Embryonic facial prominence (tissue), 1 donor: ENCODE measurements around the gene TM6SF1.
"Not testable (repeated sequence)": the region's sequence is repeated elsewhere in the genome, so short reads cannot be mapped to it uniquely, and the experiment has no call there.

ENCODE experiments used
- DNase-seq: peaks from one replicate; pipeline ENCODE4 v3.0.0-alpha.2; 2016; ENCODE audit errors: extremely low spot score

Gene TM6SF1

DNA sequence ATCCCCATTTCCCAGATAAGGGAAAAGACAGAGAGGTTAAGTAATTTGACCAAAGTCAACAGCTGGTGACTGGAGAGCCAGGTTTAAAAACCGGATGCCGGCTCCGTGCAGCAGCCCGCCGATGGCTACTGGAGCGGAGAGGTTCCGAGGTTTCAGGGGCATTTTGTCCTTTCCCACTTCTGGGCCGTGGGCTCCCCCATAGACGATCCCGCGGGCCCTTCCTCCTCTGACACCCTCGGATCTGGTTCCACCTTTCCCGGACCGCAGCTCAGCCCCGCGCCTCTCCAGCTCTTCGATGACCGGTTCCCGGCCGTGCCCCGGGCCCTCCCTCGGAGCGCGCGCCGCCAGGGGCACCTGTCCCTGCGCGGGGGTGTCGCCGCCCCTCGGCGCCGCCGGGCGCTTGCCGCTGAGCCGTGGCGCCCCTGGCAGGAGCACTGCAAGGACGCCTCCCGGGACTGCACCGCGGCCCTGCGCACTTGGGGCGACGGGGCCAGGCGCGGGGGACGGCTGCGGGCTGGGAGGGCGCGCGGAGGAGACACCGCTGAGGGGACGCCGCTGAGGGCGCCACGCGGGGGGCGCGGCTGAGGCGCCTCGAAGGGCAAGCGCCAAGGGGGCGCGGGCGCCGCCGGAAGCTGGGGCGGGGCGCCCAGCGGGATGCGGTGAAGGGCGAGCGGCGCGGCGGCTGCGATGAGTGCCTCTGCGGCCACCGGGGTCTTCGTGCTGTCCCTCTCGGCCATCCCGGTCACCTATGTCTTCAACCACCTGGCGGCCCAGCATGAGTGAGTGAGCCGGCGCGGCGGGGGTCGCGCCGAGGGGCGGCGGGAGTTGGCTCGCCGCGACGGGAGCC lies at the start of gene TM6SF1:
Gene TM6SF1 (plus strand): TSS at position 652 of the 847 bp plus-strand sequence. CDS start 36 bp downstream, at position 688.
- DNase-seq: no peak

DNA sequence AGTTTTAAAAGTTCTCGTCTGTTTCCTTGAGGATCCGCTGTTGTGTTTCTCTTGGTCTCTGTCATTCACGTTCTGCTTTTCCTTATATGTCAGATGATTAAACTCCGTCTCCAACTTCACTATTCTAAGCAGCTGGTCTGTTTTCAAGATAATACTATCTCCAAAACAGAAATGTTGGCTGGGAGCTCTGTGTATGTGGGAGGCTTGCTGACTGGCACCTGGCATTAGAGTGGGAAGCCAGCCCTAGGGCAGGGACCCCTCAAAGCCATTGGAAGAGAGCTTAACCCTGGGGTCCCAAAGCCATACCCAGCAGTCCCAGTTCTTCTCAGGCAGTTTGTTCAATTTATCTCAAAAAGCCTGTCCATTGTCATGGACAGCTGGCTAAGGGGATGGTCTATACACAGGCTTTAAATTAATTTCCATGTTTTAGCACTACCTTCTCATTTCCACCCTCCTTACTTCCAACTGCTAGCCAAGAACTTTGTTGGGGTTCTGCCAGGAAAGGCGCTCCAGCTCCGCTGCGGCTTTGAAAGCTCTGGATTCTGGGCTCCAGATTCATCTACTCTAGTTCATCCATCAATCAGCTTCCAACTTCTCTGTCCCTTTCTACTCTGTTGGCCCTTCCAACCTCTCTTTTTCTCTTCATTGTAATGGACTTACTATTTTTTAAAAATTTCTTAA lies 49.6 kb upstream of the TM6SF1 start:
- no peak for DNase-seq

DNA sequence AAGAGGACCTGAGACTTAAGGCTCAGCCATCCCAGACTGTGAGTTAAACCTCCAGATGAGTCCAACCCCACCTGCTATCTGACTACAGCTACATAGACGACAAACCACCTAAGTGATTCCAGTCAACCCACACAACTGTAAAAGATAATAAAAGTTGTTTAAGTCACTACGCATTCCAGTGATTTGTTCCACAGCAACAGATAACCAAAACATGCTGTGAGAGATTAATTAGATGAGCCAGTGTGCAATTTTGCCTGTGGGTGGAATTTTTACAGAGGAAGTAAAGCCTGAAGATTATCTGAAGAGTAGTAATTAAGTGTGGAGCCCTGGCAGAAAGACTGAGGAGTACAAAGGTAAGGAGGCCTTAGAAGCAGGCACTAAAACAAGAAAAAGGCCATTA lies 45.8 kb upstream of the TM6SF1 start:
- DNase-seq: no peak

DNA sequence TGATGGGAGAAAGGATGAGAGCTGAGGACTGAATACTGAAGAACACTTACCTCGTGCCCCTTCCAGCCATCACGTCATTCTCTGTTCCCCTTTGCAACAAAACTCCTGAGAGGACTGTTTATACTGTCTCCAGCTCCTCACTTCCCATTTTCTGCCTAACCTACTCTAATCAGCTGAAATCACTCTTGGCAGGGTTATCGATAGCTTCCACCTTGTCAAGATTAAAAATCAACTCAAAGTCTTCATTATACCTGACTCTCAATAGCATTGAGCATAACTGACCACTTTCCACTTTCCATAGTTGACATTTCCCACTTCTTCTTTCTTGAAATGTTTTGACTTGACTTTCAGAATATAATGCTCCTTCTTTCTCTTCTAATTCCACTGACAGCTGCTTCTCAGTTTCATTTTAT lies 44.7 kb upstream of the TM6SF1 start:
- no peak for DNase-seq

DNA sequence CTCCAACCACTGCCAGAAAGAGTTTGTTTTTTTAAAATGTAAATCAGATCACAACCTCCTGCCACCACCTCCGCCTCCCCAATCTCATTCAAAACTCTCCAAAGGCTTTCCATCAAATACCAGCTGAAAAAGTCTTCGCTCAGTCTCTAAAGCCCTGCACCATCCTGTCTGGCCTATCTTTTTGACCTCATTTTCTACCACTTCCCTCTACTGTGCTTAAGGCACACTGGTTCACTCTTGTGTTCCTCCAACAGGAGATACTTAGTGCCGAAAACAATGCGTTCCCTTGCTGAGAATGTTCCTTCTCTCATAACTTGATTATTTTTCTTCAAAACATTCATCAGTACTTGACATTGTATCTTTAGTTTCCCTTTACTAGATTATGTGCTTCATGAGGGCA lies 43.9 kb upstream of the TM6SF1 start:
- DNase-seq: no peak

DNA sequence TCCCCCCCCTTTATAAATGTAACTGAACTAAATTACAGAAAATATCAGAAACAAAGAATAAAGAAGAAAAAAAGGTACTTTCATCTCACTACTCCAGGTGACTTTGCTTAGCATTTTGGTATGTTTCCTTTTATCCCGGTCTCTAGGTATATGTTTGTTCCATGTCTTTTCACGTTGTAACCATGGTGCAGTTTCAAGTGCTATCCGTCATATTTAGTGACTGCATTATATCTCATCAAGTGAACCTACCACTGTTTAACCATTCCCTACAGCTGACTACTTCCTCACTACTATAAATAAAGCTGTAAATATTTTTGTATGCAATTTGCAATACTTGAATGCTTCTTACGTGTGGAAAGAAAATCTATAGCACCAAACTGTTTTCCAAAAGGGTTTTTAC lies 42.6 kb upstream of the TM6SF1 start:
- no peak for DNase-seq

DNA sequence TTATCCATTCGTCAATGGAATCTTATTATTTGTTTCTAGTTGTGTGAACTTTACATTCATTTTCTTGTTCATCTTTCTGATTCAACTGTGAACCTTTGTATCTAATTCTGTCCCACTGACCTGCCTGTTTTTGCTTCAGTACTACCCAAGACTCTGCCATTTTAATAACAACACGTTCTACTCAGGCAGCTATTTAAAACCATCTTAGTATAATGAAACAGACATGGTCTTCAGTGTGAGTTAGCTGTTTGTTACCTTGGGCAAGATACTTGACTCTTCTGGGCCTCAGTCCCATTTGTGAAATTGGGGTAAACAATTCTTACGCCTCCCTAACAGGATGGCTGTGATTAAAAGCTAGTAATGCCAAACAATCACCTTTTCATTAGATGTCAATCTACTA lies 42.0 kb upstream of the TM6SF1 start:
- DNase-seq: no peak

DNA sequence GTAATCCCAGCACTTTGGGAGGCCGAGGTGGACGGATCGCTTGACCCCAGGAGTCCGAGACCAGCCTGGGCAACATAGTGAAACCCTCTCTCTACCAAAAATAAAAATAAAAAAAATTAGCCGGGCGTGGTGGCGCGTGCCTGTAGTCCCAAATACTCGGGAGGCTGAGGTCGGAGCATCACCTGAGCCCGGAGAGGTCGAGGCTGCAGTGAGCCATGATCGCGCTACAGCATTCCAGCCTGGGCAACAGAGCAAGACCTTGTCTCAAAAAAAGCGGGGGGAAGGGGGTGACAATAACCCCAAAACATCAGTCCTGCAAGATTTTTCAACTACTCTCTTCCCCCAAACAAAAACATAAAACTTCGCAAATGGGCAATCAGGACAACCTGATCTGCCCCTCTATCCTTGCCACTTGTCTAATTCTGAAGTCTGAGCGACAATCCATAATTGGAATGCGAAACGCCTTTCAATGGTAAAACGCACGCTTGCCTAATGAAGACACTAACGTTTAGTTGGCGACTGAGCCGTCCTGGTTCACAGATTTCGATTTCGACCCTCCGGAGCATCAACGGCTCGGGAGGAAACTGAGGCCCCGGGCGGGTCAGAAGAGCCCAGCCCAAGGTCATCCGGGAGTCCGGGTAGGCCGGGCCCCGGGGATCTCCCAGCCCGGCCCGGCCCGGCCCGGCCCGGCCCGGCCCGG lies 41.3 kb upstream of the TM6SF1 start:
- no peak for DNase-seq

DNA sequence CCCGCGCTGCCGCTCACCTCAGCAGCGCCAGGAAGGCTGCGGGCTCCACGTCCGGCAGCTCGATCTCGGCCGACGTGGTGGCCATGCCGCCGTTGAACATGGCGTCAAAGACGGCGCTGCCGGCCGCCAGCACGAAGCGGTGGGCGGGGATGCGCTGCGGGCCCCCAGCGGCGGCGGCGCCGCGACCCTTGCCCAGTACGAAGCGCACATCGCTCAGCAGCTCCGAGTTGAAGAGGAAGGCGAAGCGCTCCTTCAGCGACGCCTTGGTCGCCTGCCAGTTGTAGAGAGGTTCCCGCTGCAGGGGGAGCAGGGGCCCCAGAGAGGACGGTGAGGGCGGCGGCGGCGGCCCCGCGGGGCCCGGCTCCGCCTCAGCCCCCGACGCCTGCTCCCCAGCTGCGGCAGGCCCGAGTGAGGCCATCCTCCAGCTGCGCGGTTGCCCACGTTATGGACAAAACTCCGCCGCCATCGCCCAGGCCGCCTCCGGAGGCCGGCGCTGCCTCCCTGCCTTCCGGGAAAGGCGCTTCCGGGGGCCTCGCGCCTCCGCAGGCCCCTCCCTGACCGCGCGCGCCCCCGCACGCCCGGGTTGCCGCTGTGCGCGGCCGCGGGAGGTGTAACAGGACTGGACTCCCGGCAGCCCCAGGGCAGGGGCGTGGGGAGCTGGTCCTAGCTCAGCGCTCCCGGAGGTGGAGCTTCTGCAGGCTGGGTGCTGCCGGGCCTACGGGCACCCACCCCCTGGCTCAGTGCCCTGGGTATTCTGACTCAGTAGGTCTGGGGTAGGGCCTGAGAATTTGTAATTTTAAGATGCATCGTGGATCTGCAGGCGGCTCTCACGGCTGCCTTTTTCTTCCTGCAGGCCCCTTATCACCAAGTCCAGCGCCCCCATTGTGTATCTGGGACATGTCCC lies 40.5 kb upstream of the TM6SF1 start, which contains the start of gene BTBD1:
Gene BTBD1 (minus strand): TSS at position 519 of the 904 bp plus-strand sequence. CDS start 101 bp downstream, at position 418.
- DNase-seq: peak; percentile 50

DNA sequence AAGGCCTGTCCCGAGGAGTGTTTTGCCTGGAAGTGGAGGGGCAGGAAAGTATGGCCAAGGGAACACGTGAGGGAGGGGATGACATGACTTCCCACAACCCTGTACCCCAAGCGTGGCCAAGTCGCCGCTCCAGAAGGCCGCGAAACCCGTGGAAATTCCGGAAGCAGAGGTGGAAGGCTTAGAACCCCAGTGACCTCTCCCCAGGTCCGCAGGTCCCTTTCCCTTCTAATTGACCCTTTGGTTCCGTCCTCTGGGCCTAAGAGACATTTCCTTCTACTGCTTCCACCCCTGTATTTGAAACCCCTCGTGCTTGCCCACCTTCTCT lies 39.8 kb upstream of the TM6SF1 start:
- DNase-seq: no peak

DNA sequence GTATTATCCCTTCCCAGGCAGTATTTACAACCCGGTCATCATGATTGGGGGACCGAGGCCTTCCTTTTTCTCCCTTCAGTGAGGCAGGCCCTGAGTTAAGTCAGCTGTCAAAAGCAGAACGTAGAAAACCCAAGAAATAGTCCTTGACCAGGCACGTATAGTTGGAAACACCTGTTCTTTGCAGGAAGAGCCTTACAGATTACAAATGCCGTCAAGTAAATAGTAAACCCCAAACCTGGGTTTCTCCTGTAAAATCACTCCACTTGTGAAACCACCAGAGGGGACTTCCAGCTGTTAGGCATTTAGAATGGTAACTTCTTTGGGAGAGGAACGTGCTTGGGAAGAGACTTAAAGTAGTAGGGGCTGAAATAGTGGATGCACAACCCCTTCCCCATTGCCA lies 39.4 kb upstream of the TM6SF1 start:
- DNase-seq: no peak

DNA sequence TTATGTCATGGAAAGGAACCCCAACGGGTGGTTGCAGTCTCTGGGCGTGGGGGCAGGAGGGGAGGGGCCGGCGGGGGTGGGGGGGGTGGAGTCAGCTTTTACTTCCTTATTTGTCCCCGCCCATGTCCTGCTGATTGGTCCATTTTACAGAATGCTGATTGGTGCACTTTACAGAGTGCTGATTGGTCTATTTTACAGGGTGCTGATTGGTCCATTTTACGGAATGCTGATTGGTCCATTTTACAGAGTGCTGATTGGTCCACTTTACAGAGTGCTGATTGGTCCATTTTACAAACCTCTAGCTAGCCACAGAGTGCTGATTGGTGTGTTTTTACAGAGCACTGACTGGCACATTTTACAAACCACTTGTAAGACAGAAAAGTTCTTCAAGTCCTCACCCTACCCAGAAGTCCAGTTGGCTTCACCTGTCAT lies 38.2 kb upstream of the TM6SF1 start:
- not testable (repeated sequence) for DNase-seq

DNA sequence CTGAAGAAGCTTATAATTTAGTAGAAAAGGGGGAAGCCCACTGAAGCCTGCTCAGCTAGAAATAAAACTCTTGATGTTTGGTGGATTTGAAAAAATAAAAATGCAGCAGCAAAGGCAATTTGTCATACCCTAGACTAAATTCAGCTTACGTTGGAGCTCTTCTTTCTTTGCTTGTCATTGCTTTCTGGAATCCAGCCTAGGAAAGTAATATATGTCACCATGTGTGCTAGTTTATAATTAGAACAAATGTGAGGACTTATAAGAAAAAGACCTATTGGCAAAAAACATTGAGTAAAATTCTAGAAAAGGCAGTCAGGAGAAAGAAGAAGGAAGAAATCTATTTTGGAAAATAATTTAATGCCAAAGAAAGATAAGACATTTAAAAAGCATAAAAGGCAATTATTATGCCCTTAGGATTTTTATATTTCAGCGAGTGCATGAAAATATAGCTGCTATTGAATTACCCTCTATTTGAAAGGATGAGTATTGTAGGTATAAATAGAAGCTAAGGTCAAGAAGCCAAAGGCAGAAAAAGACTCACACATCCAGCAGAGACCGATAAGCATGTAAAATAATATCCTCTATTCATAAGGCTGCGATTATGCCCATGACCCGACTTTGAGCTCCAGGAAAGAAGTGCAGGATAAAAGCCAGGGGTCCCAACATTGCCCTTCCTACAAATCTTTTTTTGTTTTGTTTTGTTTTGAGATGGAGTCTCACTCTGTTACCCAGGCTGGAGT lies 29.8 kb upstream of the TM6SF1 start:
- DNase-seq: no peak

DNA sequence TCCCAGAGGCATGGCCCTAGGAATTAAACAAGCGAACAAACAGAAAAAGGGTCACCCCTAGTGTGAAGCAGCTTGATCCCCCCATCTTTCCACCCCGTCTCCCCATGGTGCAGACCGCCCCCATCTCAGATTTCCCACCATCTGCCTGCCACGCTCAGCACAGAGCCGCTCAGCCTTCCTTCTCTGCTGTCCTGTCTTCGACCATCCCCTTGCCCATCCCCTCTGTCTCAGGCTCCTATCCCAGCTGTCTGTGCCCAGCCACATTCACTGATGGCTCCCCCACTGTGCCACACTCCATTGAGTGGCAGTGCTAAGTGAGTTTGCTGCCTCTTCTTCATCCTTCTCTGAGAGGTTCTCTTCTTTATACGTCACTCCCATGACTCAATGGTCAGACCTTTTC lies 28.7 kb upstream of the TM6SF1 start:
- DNase-seq: no peak

DNA sequence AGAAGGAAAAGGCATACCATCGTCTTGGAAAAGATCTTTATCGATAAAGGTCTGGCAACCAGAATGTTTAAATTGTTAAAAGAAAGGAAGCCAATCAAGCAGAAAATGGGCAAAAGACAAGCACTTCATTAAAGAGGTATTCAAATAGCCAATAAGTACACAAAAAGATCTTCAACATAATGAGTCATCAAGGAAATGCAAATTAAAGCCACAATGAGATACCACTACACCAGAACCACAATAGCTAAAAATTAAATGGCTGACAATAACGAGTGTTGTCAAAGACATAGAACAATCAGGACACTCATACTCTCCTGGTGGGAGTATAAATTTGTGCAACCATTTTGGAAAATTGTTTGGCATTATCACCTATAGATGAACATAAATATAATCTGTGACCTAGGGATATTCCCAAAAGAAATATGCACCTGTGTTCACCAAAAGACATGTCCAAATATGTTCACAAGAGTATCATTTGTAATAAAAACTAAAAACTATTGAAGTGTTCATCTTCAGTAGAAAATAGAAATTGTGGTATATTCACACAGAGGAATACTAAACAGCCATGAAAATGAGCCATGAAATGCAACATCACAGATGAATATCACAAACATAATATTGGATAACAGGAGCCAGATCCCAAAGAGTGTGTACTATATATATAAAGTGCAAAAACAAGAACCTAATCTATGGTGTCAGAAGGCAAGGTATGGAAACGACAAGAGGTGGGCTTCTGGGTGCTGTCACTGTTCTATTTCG lies 26.0 kb upstream of the TM6SF1 start:
- no peak for DNase-seq

DNA sequence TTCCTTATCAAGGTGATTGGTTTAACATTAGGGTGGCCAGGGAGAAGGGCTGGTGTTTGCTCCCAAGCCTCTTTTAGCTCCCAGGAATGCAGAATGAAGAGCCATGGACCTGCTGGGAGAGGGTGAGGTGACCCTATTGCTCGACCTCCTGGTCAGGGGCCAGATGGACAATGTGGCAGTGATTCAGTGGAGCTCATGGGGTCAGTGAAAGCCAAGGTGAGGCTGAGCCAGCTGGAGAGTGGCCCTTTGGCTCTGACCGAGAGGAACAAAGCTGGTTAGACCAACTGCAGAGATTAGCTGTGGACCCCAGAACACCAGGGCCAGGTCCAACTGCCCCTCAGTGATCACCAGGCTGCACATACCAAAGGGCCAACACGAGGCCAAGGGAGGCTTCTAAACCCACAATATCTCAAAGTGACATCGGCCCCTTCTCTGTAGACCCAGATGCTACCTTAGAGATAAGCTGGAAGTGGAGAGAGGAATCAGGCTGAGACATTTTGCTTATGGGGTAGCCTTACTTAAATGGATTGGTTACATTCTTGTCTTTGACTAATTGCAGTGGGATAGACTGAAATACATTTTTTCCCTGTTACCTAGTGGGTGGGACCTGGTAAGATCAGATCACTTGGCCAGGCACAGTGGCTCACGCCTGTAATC lies 24.6 kb upstream of the TM6SF1 start:
- no peak for DNase-seq

DNA sequence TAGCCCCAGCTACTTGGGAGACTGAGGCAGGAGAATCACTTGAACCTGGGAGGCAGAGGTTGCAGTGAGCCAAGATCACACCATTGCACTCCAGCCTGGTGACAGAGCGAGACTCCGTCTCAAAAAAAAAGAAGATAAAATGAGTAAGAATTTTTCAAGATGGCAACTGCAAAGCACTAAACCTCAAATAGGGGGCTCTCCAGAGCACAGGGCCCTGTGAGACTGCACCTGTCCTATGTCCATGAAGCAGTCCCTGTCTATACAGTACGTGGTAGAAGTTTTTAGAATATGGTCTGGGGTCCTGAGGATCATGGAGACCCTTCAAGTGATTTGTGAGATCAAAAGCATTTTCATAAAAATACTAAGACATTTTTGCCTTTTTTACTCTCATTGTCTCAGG lies 22.0 kb upstream of the TM6SF1 start:
- DNase-seq: not testable (repeated sequence)

DNA sequence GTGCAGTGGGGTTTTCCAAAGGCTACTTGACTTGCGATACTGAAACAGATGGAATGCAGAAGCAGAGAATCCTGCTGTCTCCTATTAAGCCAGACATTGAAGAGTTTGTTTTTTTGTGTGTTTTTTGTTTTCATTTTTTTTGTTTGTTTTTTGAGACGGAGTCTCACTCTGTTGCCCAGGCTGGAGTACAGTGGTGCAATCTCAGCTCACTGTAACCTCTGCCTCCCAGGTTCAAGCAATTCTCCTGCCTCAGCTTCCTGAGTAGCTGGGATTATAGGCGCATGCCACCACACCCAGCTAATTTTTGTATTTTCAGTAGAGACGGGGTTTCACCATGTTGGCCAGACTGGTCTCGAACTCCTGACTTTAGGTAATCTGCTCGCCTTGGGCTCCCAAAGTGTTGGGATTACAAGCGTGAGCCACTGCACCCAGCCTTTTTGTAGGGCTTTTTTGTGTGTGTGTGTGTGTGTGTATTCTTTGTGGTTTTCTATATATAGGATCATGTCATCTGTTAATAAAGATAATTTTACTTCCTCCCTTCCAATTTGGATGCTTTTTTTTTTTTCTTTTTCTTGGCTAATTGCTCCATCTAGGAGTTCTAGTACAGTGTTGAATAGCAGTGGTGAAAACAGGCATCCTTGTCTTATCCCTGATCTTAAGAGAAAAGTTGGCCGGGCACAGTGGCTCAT lies 21.4 kb upstream of the TM6SF1 start:
- not testable (repeated sequence) for DNase-seq

DNA sequence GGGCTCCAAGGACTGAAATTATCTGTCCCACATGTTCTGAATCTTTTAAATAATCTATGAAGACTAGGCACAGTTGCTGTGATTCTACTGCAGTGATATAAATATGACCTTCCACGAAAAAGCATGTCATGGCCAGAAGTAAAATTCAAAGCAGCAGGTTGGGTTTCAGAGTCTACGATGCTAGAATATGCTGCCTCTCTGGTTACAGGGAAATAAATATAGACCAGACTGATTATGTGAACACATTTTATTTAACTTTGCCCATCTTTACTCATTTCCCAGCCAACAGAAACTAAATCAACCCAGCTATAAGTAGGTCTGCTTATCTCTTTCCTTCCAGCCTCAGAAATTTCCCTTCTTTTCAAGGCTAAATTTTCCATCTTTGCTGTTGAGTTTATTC lies 19.9 kb upstream of the TM6SF1 start:
- DNase-seq: no peak
